PC-3 (cell line): ENCODE data around the gene HPS5.

Source experiments
- CTCF ChIP-seq: fragments of 300-600 bp; sonication (generic); conservative IDR thresholded peaks from 2 replicates; pipeline ENCODE4 v1.5.1; 2017; ENCODE audit warnings: antibody characterized with exemption, low read depth, mild to moderate bottlenecking, low read length
- EZH2 ChIP-seq: fragments of 300-600 bp; sonication (generic); IDR thresholded peaks from one replicate; pipeline ENCODE4 v1.6.1; 2017; ENCODE audit warnings: antibody characterized with exemption, mild to moderate bottlenecking, low read length; ENCODE audit not compliant: unreplicated experiment

- TF ChIP-seq CTCF (no peak), EZH2 (no peak)
Measured at GRCh38 chr11:18365741-18366140, 43.8 kb upstream of the HPS5 start.
